K562 (cell line): Measurements from ENCODE around the gene PHF12. TPM values are rescaled to one million over a fixed set of nuclear protein-coding genes. Genes with fewer than 3 reads are reported as not detected.

Experiments used
- ATAC-seq: fragments of 200-7000 bp; cut with Tn5 transposase; 3 replicates; pipeline ENCODE4 v1.9.1; 2020; ENCODE audit warnings: moderate library complexity
- BruUV-seq: library from RNA; stranded (reverse); fragments of 400-500 nt; replicated peaks from 2 replicates; lab custom pipeline; 2021; lab: Mats Ljungman, UMichigan
- CTCF ChIA-PET: fragments of 300-600 bp; formaldehyde crosslinking; extraction: SDS; loops from one replicate; lab custom pipeline; 2021; ENCODE audit warnings: low intra/inter-chr PET ratio; lab: Yijun Ruan, JAX
- POLR2A ChIA-PET: fragments of 300-600, 350-650 bp; sonication (Branson Sonifier 250); formaldehyde crosslinking; extraction: SDS; loops from one replicate; lab custom pipeline; 2021; ENCODE audit warnings: antibody characterized with exemption, inconsistent platforms; lab: Yijun Ruan, JAX
- DNase-seq, 4 experiments: peaks; one replicate each; pipeline versions ENCODE4 v3.0.0 to v3.0.0-alpha.2; 2011 to 2018; ENCODE audit warnings: low spot score in 3 of 4, mixed read lengths in 3 of 4; ENCODE audit errors: extremely low read depth in 1 of 4
- FAIRE-seq: peaks from 2 replicates; lab custom pipeline; 2011; peaks lifted over from hg19 to GRCh38; lab: Jason Lieb, UNC
- H2AFZ ChIP-seq: 2 replicates; pipeline ENCODE4 v1.6.0; 2011; ENCODE audit warnings: low read depth, low read length, control low read depth, inconsistent platforms
- H3K27ac ChIP-seq: fragments of 200-600 bp; 3 replicates; pipeline ENCODE4 v1.8.0; 2011; ENCODE audit warnings: low read depth, mild to moderate bottlenecking, control low read depth, inconsistent platforms, low read length, moderate library complexity, mixed read lengths; ENCODE audit errors: extremely low read depth
- H3K27me3 ChIP-seq, 2 experiments: fragments of 300-600 bp in 1 of 2; 2 replicates in 1 of 2; 3 replicates in 1 of 2; pipeline versions ENCODE4 v1.6.0 to v1.8.0; 2011; ENCODE audit warnings: inconsistent platforms in 2 of 2, low read length in 2 of 2, mild to moderate bottlenecking in 1 of 2, mixed read lengths in 1 of 2, moderate library complexity in 1 of 2; ENCODE audit not compliant: control insufficient read depth in 2 of 2, insufficient read depth in 2 of 2
- H3K36me3 ChIP-seq: fragments of 300-600 bp; 3 replicates; pipeline ENCODE4 v1.8.0; 2011; ENCODE audit warnings: mild to moderate bottlenecking, low read length, inconsistent platforms; ENCODE audit not compliant: control insufficient read depth, insufficient read depth
- H3K4me1 ChIP-seq, 2 experiments: fragments of 200-600 bp in 1 of 2; replicated peaks in 1 of 2; 2 replicates in 1 of 2; 3 replicates in 1 of 2; pipeline versions ENCODE4 v1.5.1 to v1.8.0; 2011; ENCODE audit warnings: inconsistent platforms in 2 of 2, low read length in 2 of 2, mild to moderate bottlenecking in 1 of 2, mixed read lengths in 1 of 2, moderate library complexity in 1 of 2; ENCODE audit not compliant: control insufficient read depth in 2 of 2, insufficient read depth in 2 of 2
- H3K4me2 ChIP-seq: 2 replicates; pipeline ENCODE4 v1.6.1; 2011; ENCODE audit warnings: low read length, control low read depth, inconsistent platforms, mixed read lengths; ENCODE audit not compliant: insufficient read depth
- H3K4me3 ChIP-seq: fragments of 200-600 bp; sonication (generic), shearing (Covaris generic); 2 replicates; pipeline ENCODE4 v1.5.1; 2016; ENCODE audit warnings: control low read depth, inconsistent platforms
- H3K79me2 ChIP-seq: fragments of 200-600 bp; 3 replicates; pipeline ENCODE4 v1.8.0; 2011; ENCODE audit warnings: low read length, inconsistent platforms; ENCODE audit not compliant: control insufficient read depth, insufficient read depth
- H3K9ac ChIP-seq, 2 experiments: 2 replicates each; pipeline versions ENCODE4 v1.6.0 to v1.6.1; 2011; ENCODE audit warnings: low read depth in 2 of 2, low read length in 2 of 2, control low read depth in 1 of 2, inconsistent platforms in 1 of 2, mild to moderate bottlenecking in 1 of 2, mixed read lengths in 1 of 2; ENCODE audit not compliant: insufficient read depth in 1 of 2
- H3K9me1 ChIP-seq: one replicate; pipeline ENCODE4 v1.6.0; 2011; ENCODE audit warnings: inconsistent platforms, mild to moderate bottlenecking, low read length, moderate library complexity; ENCODE audit not compliant: control insufficient read depth, insufficient read depth
- H3K9me3 ChIP-seq: replicated peaks from 2 replicates; pipeline ENCODE4 v1.5.1; 2011; ENCODE audit warnings: low read depth, low read length, inconsistent platforms; ENCODE audit not compliant: control insufficient read depth, insufficient read depth
- H4K20me1 ChIP-seq: replicated peaks from 2 replicates; pipeline ENCODE4 v1.6.1; 2011; ENCODE audit warnings: low read length, inconsistent platforms, mixed read lengths; ENCODE audit not compliant: control insufficient read depth, insufficient read depth
- BHLHE40 ChIP-seq: IDR thresholded peaks from 2 replicates; pipeline ENCODE4 v1.6.1; 2011; ENCODE audit warnings: low read length, improper control_type of control experiment
- CBFA2T2 ChIP-seq: fragments of 450-650 bp; conservative IDR thresholded peaks from 2 replicates; pipeline ENCODE4 v1.6.1; 2017; ENCODE audit warnings: mild to moderate bottlenecking
- NR3C1 ChIP-seq: sonication (generic); formaldehyde crosslinking; IDR thresholded peaks from 2 replicates; pipeline ENCODE4 v1.8.1; 2022; ENCODE audit warnings: missing genetic modification reagents
- NRF1 ChIP-seq, 2 experiments: fragments of 450-650 bp; IDR thresholded peaks in 1 of 2; conservative IDR thresholded peaks in 1 of 2; 2 replicates each; pipeline ENCODE4 v1.6.1; 2014; ENCODE audit warnings: mild to moderate bottlenecking in 2 of 2
- SMARCC2 ChIP-seq: fragments of 450-650 bp; IDR thresholded peaks from 2 replicates; pipeline ENCODE4 v1.6.1; 2017; ENCODE audit warnings: antibody characterized with exemption, moderate library complexity, mild to moderate bottlenecking, low read depth
- SRSF3 ChIP-seq: fragments of 200-400 bp; formaldehyde crosslinking; IDR thresholded peaks from 2 replicates; pipeline ENCODE4 v1.6.1; 2016; ENCODE audit warnings: mild to moderate bottlenecking, low read length, moderate library complexity; ENCODE audit not compliant: insufficient read depth
- ZNF217 ChIP-seq: sonication (generic); formaldehyde crosslinking; IDR thresholded peaks from 2 replicates; pipeline ENCODE4 v1.8.0; 2022; ENCODE audit warnings: mild to moderate bottlenecking, missing genetic modification reagents
- WGBS: fragments of 100-300 bp; shearing (Covaris generic); methylation state at CpG from one replicate; pipeline ENCODE4 v1.1.6; 2016; ENCODE audit warnings: low coverage, mixed read lengths; ENCODE audit not compliant: insufficient coverage; ENCODE audit errors: missing lambda C conversion rate; 5-methylcytosine and 5-hydroxymethylcytosine counted together
- in situ Hi-C: fragments of 300-500 bp; cut with MboI; formaldehyde crosslinking; loops from 4 replicates; pipeline ENCODE4 v1.15.0; 2018; ENCODE audit warnings: inconsistent platforms, mixed read lengths
- intact Hi-C: fragments of 100-400 bp; cut with micrococcal nuclease; formaldehyde crosslinking; loops from 2 replicates; pipeline ENCODE4 v1.14.2; 2022
- polyA plus RNA-seq, 8 experiments: library from polyadenylated mRNA; depleted of rRNA in 4 of 8; stranded (reverse) in 5 of 8; unstranded in 3 of 8; fragments of >200 nt; fragmentation: Nextera tagmentation in 2 of 8; fragmentation: Illumina TruSeq in 1 of 8; extraction: Ambion mirVana in 2 of 8; extraction: Trizol in 1 of 8; gene quantifications; 2 replicates each; pipeline versions ENCODE4 v1.2.1 to v1.2.3, GENCODE V29; 2011 to 2014; ENCODE audit warnings: inconsistent platforms in 1 of 8, missing spikeins in 1 of 8
- total RNA-seq, 7 experiments: library from RNA; depleted of rRNA in 6 of 7; stranded (reverse); fragments of >200 nt in 6 of 7; fragmentation: Illumina TruSeq in 2 of 7; extraction: Trizol in 2 of 7; gene quantifications; 2 replicates each; pipeline versions ENCODE4 v1.2.1 to v1.2.3, GENCODE V29; 2011 to 2021; ENCODE audit warnings: low replicate concordance in 1 of 7
- TF ChIP-seq, protein P1 (sequence below), 2 experiments: fragments of 450-650 bp in 1 of 2; sonication (generic) in 1 of 2; formaldehyde crosslinking in 1 of 2; IDR thresholded peaks; 2 replicates each; pipeline versions ENCODE4 v1.7.1 to v1.9.0; 2016 to 2022; ENCODE audit warnings: inconsistent platforms in 1 of 2, mild to moderate bottlenecking in 1 of 2, missing genetic modification reagents in 1 of 2
- TF ChIP-seq, protein P2 (sequence below): fragments of 250-450 bp; sonication (Bioruptor Pico); IDR thresholded peaks from 2 replicates; pipeline ENCODE4 v1.4.0; 2020; ENCODE audit warnings: mild to moderate bottlenecking

PHF12 gene
- total and polyA plus RNA-seq, 9 of the 15 experiments (the other 6 are each of a cell fraction or from before 2014, with no cell fraction given), result 0.82 to 31.3 (median 13.5) TPM

- POLR2A ChIA-PET, result interaction anchor here (1.3 kb wide), 1 partner anchor 33 kb away, joined by 3 read pairs; no protein-coding TSS in a partner anchor
- BruUV-seq, result no TSS peak
- Histone ChIP-seq H3K27ac (no peak overlapping the region), H3K4me1 (peaks cover 0 to 9% of the 10 kb centered on the region in 2 experiments; a peak in 1 of 5 replicates), H4K20me1 (peaks cover 16% of the 10 kb centered on the region; the same call in 1 of the 2 replicates), H3K79me2 (no peaks in the 10 kb centered on the region), H3K9me1 (no peaks in the 10 kb centered on the region), H3K27me3 (peaks cover 9 to 64% of the 10 kb centered on the region in 2 experiments; a peak in 4 of 5 replicates), H3K9ac (no peak overlapping the region), H2AFZ (no peak overlapping the region), H3K36me3 (no peaks in the 10 kb centered on the region), H3K4me2 (no peak overlapping the region), H3K9me3 (no peaks in the 10 kb centered on the region), H3K4me3 (no peak overlapping the region)
- peak; percentile 11 for FAIRE-seq
- in situ Hi-C loops (no loop called here), intact Hi-C loops (no loop called here)
- ATAC-seq, result no peak
- no peak for DNase-seq
- CTCF ChIA-PET, result no interaction called here
- WGBS, result 7% methylated on average over 10 of the region's 11 CpGs
- TF ChIP-seq BHLHE40, result peak; percentile 65
- TF ChIP-seq NRF1 (conservative IDR thresholded peaks at IDR 0.05 in 1 of 2, IDR thresholded peaks at IDR 0.05 in 1 of 2), result no peak
- TF ChIP-seq, protein P1, sequence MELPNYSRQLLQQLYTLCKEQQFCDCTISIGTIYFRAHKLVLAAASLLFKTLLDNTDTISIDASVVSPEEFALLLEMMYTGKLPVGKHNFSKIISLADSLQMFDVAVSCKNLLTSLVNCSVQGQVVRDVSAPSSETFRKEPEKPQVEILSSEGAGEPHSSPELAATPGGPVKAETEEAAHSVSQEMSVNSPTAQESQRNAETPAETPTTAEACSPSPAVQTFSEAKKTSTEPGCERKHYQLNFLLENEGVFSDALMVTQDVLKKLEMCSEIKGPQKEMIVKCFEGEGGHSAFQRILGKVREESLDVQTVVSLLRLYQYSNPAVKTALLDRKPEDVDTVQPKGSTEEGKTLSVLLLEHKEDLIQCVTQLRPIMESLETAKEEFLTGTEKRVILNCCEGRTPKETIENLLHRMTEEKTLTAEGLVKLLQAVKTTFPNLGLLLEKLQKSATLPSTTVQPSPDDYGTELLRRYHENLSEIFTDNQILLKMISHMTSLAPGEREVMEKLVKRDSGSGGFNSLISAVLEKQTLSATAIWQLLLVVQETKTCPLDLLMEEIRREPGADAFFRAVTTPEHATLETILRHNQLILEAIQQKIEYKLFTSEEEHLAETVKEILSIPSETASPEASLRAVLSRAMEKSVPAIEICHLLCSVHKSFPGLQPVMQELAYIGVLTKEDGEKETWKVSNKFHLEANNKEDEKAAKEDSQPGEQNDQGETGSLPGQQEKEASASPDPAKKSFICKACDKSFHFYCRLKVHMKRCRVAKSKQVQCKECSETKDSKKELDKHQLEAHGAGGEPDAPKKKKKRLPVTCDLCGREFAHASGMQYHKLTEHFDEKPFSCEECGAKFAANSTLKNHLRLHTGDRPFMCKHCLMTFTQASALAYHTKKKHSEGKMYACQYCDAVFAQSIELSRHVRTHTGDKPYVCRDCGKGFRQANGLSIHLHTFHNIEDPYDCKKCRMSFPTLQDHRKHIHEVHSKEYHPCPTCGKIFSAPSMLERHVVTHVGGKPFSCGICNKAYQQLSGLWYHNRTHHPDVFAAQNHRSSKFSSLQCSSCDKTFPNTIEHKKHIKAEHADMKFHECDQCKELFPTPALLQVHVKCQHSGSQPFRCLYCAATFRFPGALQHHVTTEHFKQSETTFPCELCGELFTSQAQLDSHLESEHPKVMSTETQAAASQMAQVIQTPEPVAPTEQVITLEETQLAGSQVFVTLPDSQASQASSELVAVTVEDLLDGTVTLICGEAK (IDR thresholded peaks at IDR 0.05), result 0 out of 2 replicates have a peak, but pooled peaks have one; percentile 31
- TF ChIP-seq, protein P1 (CRISPR knock-in tag; IDR thresholded peaks at IDR 0.05), result no peak
- TF ChIP-seq SMARCC2, result no peak
- no peak for TF ChIP-seq ZNF217 (CRISPR knock-in tag)
- TF ChIP-seq, protein P2, sequence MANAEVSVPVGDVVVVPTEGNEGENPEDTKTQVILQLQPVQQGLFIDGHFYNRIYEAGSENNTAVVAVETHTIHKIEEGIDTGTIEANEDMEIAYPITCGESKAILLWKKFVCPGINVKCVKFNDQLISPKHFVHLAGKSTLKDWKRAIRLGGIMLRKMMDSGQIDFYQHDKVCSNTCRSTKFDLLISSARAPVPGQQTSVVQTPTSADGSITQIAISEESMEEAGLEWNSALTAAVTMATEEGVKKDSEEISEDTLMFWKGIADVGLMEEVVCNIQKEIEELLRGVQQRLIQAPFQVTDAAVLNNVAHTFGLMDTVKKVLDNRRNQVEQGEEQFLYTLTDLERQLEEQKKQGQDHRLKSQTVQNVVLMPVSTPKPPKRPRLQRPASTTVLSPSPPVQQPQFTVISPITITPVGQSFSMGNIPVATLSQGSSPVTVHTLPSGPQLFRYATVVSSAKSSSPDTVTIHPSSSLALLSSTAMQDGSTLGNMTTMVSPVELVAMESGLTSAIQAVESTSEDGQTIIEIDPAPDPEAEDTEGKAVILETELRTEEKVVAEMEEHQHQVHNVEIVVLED (CRISPR knock-in tag), result no peak
- no peak for TF ChIP-seq NR3C1
- no peak for TF ChIP-seq CBFA2T2
- TF ChIP-seq SRSF3, result no peak
Observed at GRCh38 chr17:28982131-28982793, 30.9 kb upstream of the PHF12 start.
